Lung microvascular endothelial cell (primary cell): ENCODE results near the gene DCBLD2. TPM values are rescaled to one million over a fixed set of nuclear protein-coding genes. Genes with fewer than 3 reads are reported as not detected.
A peak's percentile ranks its signal among the peaks of the same experiment; 100 is the strongest.

Source experiments
- DNase-seq, 2 donors: peaks; one replicate each; pipeline versions ENCODE4 v3.0.0 to v3.0.0-alpha.2; 2010; ENCODE audit warnings: low read depth in 2 of 2
- total RNA-seq: library from RNA; depleted of rRNA; stranded (reverse); fragments of >200 nt; gene quantifications from 2 replicates; pipeline ENCODE4 v1.2.1, GENCODE V29; 2014

Gene DCBLD2
- total RNA-seq, 1 donor from 2014 or later: 16.5 TPM

GRCh38 chr3:98770261-98771039, 131.0 kb downstream of the DCBLD2 start:
- no peak for DNase-seq

DNA sequence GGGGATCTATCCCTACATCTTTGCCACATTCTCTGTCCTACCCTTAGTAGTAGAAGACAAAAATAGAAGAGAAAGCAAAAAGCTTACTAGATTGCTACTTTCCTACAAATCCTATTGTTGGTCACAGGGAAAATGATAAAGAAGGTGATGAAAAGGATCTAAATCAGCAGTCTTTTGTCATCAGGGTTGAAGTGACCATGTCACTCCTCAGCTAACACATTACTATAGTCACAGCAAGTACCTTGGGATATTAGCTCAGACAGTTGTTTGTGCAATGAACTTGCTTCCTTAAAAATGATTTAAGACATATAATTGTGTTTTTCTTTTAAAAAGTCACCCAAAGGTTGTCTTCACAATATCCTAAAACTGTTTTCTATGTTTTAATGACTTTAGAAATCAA, 132.0 kb downstream of the DCBLD2 start:
- DNase-seq: no peak

- peak in 1 of 2 donors; percentile 68 for DNase-seq
Measured at GRCh38 chr3:98768961-98769360, 132.5 kb downstream of the DCBLD2 start.

- DNase-seq: no peak
Measured at GRCh38 chr3:98766924-98767323, 134.6 kb downstream of the DCBLD2 start.

DNA sequence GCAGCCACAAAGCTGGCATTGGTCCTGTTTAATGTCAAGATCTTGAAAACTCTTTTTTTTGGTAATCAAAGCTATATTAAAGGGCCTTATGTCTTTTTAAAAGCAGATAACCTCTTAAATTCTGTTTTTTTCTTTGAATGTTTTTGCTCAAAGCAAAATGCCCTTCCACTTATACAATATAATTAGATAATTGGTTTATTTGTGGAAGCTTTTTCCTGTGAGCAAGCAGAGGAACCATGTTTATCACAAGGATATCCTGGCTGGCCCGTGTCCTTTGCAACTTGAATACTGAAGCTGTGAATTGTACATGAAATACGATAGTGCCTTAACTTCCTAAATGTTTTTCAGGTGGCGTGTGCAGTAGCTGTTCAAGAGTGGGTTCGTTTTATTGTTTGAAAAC, 135.8 kb downstream of the DCBLD2 start:
- peak; percentile 73 to 90 for DNase-seq

DNA sequence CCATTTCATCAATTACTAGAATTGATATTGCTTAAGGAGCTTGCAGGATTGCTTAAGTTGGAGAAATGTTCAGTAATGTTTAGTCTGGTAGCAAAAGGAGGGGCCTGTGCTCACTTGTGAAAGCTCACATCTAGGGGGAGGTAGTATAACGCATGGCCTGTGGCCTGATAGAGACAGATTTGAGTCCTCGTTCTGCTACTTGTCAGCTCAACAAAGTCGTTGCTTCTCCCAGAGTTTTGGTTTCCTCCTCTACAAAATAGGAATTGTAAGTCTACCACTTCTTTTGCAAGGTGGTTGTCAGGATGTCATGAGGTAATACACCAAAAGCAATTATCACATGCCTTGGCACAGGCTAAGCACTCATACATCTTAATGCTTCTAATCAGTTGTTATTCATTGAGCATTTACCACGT, 137.0 kb downstream of the DCBLD2 start:
- peak in 1 of 2 donors; percentile 38 for DNase-seq

GRCh38 chr3:98763819-98764418, 137.6 kb downstream of the DCBLD2 start:
- peak in 1 of 2 donors; percentile 48 for DNase-seq

GRCh38 chr3:98763076-98763475, 138.4 kb downstream of the DCBLD2 start, which contains the start of gene ST3GAL6:
Gene ST3GAL6 (plus strand): TSS chr3:98763340. CDS start chr3:98768441, 5,101 bp downstream.
- DNase-seq: peak; percentile 87 to 92

GRCh38 chr3:98761643-98762229, 139.8 kb downstream of the DCBLD2 start:
- no peak for DNase-seq

DNA sequence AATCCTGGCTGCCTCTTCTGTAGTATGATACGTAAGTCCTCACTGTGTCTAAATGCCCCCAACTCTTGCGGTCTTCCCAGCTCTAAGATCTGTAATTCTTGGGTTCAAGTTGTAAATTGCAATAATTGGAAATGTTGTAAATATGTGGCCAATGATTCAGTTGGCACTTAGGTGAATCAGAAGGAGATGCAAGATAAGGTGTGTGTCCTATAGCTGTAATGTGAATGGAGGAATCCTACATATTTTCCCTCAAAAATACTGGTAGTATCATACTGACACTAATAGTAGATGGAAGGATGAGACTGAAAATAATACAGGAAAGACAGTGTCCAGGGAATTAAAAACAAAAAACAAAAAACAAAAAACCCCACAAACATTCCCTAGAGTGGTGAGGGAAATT, 141.9 kb downstream of the DCBLD2 start:
- no peak for DNase-seq

- no peak for DNase-seq
Measured at GRCh38 chr3:98755601-98756000, 145.9 kb downstream of the DCBLD2 start.

DNA sequence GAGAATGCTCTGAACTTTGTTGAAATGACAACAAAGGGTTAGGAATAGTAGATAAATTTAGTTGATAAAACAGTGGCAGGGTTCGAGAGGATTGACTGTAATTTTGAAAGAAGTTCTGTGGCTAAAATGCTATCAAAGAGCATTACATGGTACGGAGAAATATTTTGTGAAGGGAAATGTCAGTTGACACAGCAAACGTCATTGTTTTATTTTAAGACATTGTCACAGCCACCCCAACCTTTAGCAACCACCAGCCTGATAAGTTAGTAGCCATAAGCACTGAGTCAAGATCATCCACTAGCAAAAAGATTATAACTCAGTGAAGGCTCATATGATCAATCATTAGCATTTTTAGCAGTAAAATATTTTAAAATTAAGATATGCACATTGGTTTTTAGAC, 147.0 kb downstream of the DCBLD2 start:
- DNase-seq: no peak

DNA sequence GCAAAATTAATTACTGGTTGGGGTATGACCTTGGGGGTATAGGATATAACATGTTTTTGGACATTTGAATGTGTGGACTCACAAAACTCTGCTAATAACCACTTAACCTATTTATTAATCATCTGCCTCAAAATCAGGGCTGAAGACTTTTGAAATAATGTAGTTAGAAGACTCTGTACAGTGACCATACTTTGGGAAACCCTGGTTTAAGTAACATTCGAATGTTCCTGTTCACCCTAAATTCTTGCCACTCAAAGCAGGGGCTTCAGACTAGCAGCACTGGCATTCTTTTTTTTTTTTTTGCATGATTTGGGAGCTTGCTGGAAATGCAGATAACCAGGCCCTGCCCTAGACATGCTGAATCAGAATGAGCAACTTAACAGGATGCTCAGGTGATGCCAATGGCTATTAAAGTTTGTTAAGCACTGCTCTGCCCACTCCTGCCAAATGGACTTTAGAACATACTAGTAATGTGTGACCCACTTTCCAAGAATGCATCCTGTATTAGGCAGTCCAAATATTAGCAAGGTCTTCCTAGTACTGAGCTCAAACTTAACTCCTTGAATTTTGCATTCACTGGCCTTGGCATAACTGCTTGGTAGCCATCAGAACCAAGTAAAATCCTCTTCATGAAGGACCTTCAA, 151.1 kb downstream of the DCBLD2 start:
- DNase-seq: no peak

DNA sequence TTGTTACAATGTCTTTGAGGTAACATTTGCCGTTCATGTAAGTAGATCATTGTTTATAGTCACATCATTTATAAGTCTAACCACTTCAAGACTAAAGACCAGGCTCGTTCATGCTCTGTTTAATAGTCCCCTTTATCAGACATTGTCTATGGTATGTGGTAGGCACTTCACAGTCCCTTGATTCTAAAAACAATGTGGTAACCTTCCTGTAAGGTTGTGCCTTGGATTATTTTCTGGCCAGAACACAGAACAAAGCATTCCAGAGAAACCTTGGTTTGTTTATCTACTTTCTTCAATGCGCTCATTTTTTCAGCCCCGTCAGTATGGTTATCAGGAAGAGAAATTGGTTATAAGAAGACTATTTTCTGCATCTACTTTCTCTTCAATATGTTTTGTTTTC, 154.6 kb downstream of the DCBLD2 start:
- peak in 1 of 2 donors; percentile 75 for DNase-seq

DNA sequence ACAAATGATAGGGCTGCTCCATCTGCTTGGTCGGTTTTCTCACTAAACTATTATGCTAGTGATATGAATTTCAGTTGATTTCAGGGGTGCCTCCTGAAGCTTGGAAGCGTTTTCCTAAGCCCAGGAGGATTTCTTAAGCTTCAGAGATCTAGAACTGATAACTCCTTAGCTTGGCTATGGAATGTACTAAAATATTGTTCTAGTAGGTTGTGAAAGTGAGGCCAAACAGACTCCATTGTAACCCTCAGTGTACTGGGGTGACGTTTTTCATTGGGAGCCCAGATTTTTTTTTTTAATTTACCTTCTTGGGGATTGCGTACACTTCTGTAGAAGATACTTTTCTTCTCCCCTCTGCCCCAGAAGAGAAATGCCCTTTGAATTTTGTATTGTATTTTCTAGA, 155.4 kb downstream of the DCBLD2 start:
- DNase-seq: no peak

Other genes starting within 250 kb of the DCBLD2 start
- 24.8 and 30.8 TPM in 2 replicates for gene ST3GAL6, start 138.4 kb downstream of the DCBLD2 start, total RNA-seq